CD14-positive monocyte (primary cell): ENCODE results near the gene CSTPP1. TPM values are rescaled to one million over a fixed set of nuclear protein-coding genes. Genes with fewer than 3 reads are reported as not detected.

ENCODE experiments used
- DNase-seq, 3 donors: peaks; one replicate each; pipeline ENCODE4 v3.0.0-alpha.2; 2011 to 2022
- H2AFZ ChIP-seq: 2 replicates; pipeline ENCODE4 v1.6.0; 2012; ENCODE audit warnings: mild to moderate bottlenecking, low read depth, low read length, inconsistent platforms; ENCODE audit not compliant: insufficient read depth, poor library complexity, severe bottlenecking
- H3K27ac ChIP-seq, 2 donors: 1 replicate in 1 of 2; 2 replicates in 1 of 2; pipeline ENCODE4 v1.5.1; 2012 to 2013; ENCODE audit warnings: low read length in 2 of 2, control low read depth in 1 of 2, inconsistent platforms in 1 of 2, low read depth in 1 of 2, mild to moderate bottlenecking in 1 of 2
- H3K27me3 ChIP-seq, 2 donors: one replicate each; pipeline versions ENCODE4 v1.6.0 to v1.6.1; 2011 to 2013; ENCODE audit warnings: low read length in 2 of 2; ENCODE audit not compliant: control insufficient read depth in 2 of 2, insufficient read depth in 2 of 2
- H3K36me3 ChIP-seq, 2 donors: replicated peaks in 1 of 2; 1 replicate in 1 of 2; 2 replicates in 1 of 2; pipeline versions ENCODE4 v1.5.1 to v1.6.1; 2012 to 2013; ENCODE audit warnings: low read length in 2 of 2, control low read depth in 1 of 2, inconsistent platforms in 1 of 2, mild to moderate bottlenecking in 1 of 2; ENCODE audit not compliant: insufficient read depth in 2 of 2, control insufficient read depth in 1 of 2
- H3K4me1 ChIP-seq, 2 donors: 1 replicate in 1 of 2; 2 replicates in 1 of 2; pipeline versions ENCODE4 v1.5.1 to v1.6.1; 2012 to 2013; ENCODE audit warnings: low read length in 2 of 2, control low read depth in 1 of 2, inconsistent platforms in 1 of 2, mild to moderate bottlenecking in 1 of 2, moderate library complexity in 1 of 2; ENCODE audit not compliant: insufficient read depth in 2 of 2, control insufficient read depth in 1 of 2
- H3K4me2 ChIP-seq: replicated peaks from 2 replicates; pipeline ENCODE3; 2012; ENCODE audit warnings: low read length, moderate library complexity, mild to moderate bottlenecking; ENCODE audit not compliant: poor library complexity, severe bottlenecking; ENCODE audit errors: extremely low read depth
- H3K4me3 ChIP-seq, 3 experiments: fragments of 200-600 bp in 1 of 3; sonication (generic) in 1 of 3; replicated peaks in 1 of 3; 1 replicate in 2 of 3; 2 replicates in 1 of 3; pipeline ENCODE4 v1.5.1; 2011 to 2013; ENCODE audit warnings: low read length in 3 of 3, mild to moderate bottlenecking in 3 of 3, control low read depth in 2 of 3, low read depth in 2 of 3, inconsistent platforms in 1 of 3, moderate library complexity in 1 of 3
- H3K79me2 ChIP-seq: 2 replicates; pipeline ENCODE4 v1.6.0; 2012; ENCODE audit warnings: mild to moderate bottlenecking, control low read depth, inconsistent platforms, low read length, moderate library complexity; ENCODE audit not compliant: insufficient read depth
- H3K9ac ChIP-seq: 2 replicates; pipeline ENCODE4 v1.6.0; 2017; ENCODE audit warnings: low read length, mild to moderate bottlenecking; ENCODE audit not compliant: insufficient read depth, poor library complexity, severe bottlenecking
- H3K9me3 ChIP-seq, 2 donors: replicated peaks in 1 of 2; 1 replicate in 1 of 2; 2 replicates in 1 of 2; pipeline versions ENCODE4 v1.5.1 to v1.6.1; 2012 to 2013; ENCODE audit warnings: low read length in 2 of 2, control low read depth in 1 of 2; ENCODE audit not compliant: control insufficient read depth in 1 of 2, insufficient read depth in 1 of 2
- H4K20me1 ChIP-seq: 2 replicates; pipeline ENCODE4 v1.6.0; 2012; ENCODE audit warnings: mild to moderate bottlenecking, low read length, control low read depth, moderate library complexity; ENCODE audit not compliant: insufficient read depth
- H3K27ac Mint-ChIP-seq, 7 donors: one replicate each; pipeline ENCODE4 v1.8.0; 2020; ENCODE audit warnings: mild to moderate bottlenecking in 7 of 7, mixed read lengths in 7 of 7, moderate library complexity in 6 of 7, inconsistent platforms in 2 of 7
- H3K27me3 Mint-ChIP-seq, 3 donors: one replicate each; pipeline ENCODE4 v1.8.0; 2021 to 2022; ENCODE audit warnings: low read depth in 3 of 3, mild to moderate bottlenecking in 3 of 3, mixed read lengths in 3 of 3, moderate library complexity in 3 of 3, inconsistent platforms in 1 of 3
- H3K36me3 Mint-ChIP-seq, 2 donors: one replicate each; pipeline ENCODE4 v1.8.0; 2020; ENCODE audit warnings: mixed read lengths in 2 of 2, inconsistent platforms in 1 of 2, mild to moderate bottlenecking in 1 of 2
- H3K4me1 Mint-ChIP-seq: one replicate; pipeline ENCODE4 v1.8.0; 2020; ENCODE audit warnings: mild to moderate bottlenecking, mixed read lengths
- H3K4me3 Mint-ChIP-seq, 2 donors: one replicate each; pipeline ENCODE4 v1.8.0; 2020; ENCODE audit warnings: mild to moderate bottlenecking in 2 of 2, mixed read lengths in 2 of 2, moderate library complexity in 1 of 2
- H3K9me3 Mint-ChIP-seq, 7 donors: one replicate each; pipeline ENCODE4 v1.8.0; 2020 to 2022; ENCODE audit warnings: mixed read lengths in 7 of 7, mild to moderate bottlenecking in 6 of 7, moderate library complexity in 6 of 7, inconsistent platforms in 2 of 7
- CTCF ChIP-seq: fragments of 200-600 bp; IDR thresholded peaks from one replicate; pipeline ENCODE4 v1.8.0; 2022; ENCODE audit warnings: antibody characterized with exemption, mild to moderate bottlenecking
- WGBS: methylation state at CpG from one replicate; pipeline ENCODE4 v1.1.5; 2013; ENCODE audit warnings: missing lambda C conversion rate; ENCODE audit not compliant: insufficient coverage; 5-methylcytosine and 5-hydroxymethylcytosine counted together
- intact Hi-C, 2 donors: fragments of 100-400 bp; cut with micrococcal nuclease; formaldehyde crosslinking; loops; one replicate each; pipeline versions ENCODE4 v1.15.0 to v1.15.1; 2023
- polyA plus RNA-seq, 3 donors: library from polyadenylated mRNA; depleted of rRNA in 1 of 3; unstranded in 2 of 3; stranded (reverse) in 1 of 3; fragments of 300-500 nt in 2 of 3; fragments of >200 nt in 1 of 3; fragmentation: Illumina TruSeq in 2 of 3; gene quantifications; 1 replicate in 2 of 3; 2 replicates in 1 of 3; pipeline ENCODE4 v1.2.3, GENCODE V29; 2012 to 2021

CSTPP1 gene
- polyA plus RNA-seq, 3 donors, result 4.5 to 6.5 (median 5.9) TPM

GRCh38 chr11:47171856-47172255 lies 235.3 kb downstream of the CSTPP1 start:
- intact Hi-C loops, result loop anchor here in 1 of 2 donors (10.0 kb wide), 1 partner anchor 467 kb away; the partner anchor contains the start of genes ARHGAP1 and ZNF408
- Histone ChIP-seq H4K20me1 (peaks cover 96% of the 10 kb centered on the region), H3K79me2 (peaks cover 94% of the 10 kb centered on the region), H3K27me3 (no peaks in the 10 kb centered on the region), H3K4me2 (no peak overlapping the region), H2AFZ (no peak overlapping the region), H3K9ac (no peak overlapping the region), H3K9me3 (no peaks in the 10 kb centered on the region), H3K27ac (no peak overlapping the region), H3K4me3 (no peak overlapping the region), H3K4me1 (peaks cover 9 to 13% of the 10 kb centered on the region in 2 donors), H3K36me3 (peaks cover 72 to 87% of the 10 kb centered on the region in 2 donors)
- H3K27me3 Mint-ChIP-seq, result no peaks in the 10 kb centered on the region
- DNase-seq, result no peak
- TF ChIP-seq CTCF, result no peak
- peaks cover 7% of the 10 kb centered on the region for H3K4me1 Mint-ChIP-seq
- peaks cover 55 to 84% of the 10 kb centered on the region in 2 donors for H3K36me3 Mint-ChIP-seq
- no peak overlapping the region for H3K27ac Mint-ChIP-seq
- 79% methylated on average over 6 of the region's 8 CpGs for WGBS
- H3K9me3 Mint-ChIP-seq, result no peaks in the 10 kb centered on the region
- no peak overlapping the region for H3K4me3 Mint-ChIP-seq

GRCh38 chr11:47172740-47173336 lies 236.3 kb downstream of the CSTPP1 start:
- H3K4me2 ChIP-seq, result no peak overlapping the region
- no peak overlapping the region for H3K4me3 ChIP-seq
- peaks cover 17 to 22% of the 10 kb centered on the region in 2 donors for H3K4me1 ChIP-seq
- no peaks in the 10 kb centered on the region for H3K27me3 ChIP-seq
- no peak overlapping the region for H3K4me3 Mint-ChIP-seq
- H3K79me2 ChIP-seq, result peaks cover 88% of the 10 kb centered on the region
- H3K27ac ChIP-seq, result no peak overlapping the region
- H2AFZ ChIP-seq, result no peak overlapping the region
- no peaks in the 10 kb centered on the region for H3K9me3 ChIP-seq
- no peaks in the 10 kb centered on the region for H3K27me3 Mint-ChIP-seq
- H3K36me3 ChIP-seq, result peaks cover 62 to 77% of the 10 kb centered on the region in 2 donors
- peak overlapping the region in 2 of 7 donors; percentile 58 to 67 for H3K27ac Mint-ChIP-seq
- H3K36me3 Mint-ChIP-seq, result peaks cover 47 to 74% of the 10 kb centered on the region in 2 donors
- intact Hi-C loops, result loop anchor here in 1 of 2 donors (10.0 kb wide), 1 partner anchor 468 kb away; the partner anchor contains the start of genes ARHGAP1 and ZNF408
- WGBS, result 74% methylated on average over 4 of the region's 6 CpGs
- TF ChIP-seq CTCF, result no peak
- DNase-seq, result no peak
- no peak overlapping the region for H3K9ac ChIP-seq
- no peaks in the 10 kb centered on the region for H3K9me3 Mint-ChIP-seq
- peaks cover 15% of the 10 kb centered on the region for H3K4me1 Mint-ChIP-seq
- H4K20me1 ChIP-seq, result peaks cover 86% of the 10 kb centered on the region
